KG1 (cell line): Measurements from ENCODE around the gene USH1C.

ENCODE experiments used
- DNase-seq: peaks from one replicate; lab custom pipeline; 2025; lab: John Stamatoyannopoulos, UW

USH1C gene

GRCh38 chr11:17544181-17544622, at the start of gene USH1C:
Gene USH1C, minus strand, starts transcription at chr11:17544416. Its CDS starts 109 bp downstream, at chr11:17544307.
- no peak for DNase-seq

- DNase-seq = no peak
These were observed 49.4 kb upstream of the USH1C start for GRCh38 chr11:17593466-17594245.

DNA sequence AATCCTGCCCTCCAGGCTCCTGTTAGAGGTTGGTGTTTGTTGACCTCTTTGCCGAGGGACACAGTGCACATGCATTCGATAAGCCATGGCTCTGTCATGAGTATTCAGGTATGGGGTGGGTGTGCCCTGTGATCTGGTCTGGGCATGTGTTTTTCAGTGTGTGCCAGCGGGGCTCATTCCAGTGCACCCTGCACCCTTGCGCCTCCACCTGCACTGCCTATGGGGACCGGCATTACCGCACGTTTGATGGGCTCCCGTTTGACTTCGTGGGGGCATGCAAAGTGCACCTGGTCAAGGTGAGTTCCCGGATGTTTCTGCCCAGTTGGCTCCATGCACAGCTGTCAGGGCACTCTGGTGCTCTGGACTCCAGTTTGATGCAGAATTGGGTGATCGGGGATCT, 47.1 kb upstream of the USH1C start:
- DNase-seq = no peak

GRCh38 chr11:17590463-17590862, 46.2 kb upstream of the USH1C start:
- DNase-seq = no peak

- no peak for DNase-seq
These were observed 44.5 kb upstream of the USH1C start for GRCh38 chr11:17588721-17589120.

DNA sequence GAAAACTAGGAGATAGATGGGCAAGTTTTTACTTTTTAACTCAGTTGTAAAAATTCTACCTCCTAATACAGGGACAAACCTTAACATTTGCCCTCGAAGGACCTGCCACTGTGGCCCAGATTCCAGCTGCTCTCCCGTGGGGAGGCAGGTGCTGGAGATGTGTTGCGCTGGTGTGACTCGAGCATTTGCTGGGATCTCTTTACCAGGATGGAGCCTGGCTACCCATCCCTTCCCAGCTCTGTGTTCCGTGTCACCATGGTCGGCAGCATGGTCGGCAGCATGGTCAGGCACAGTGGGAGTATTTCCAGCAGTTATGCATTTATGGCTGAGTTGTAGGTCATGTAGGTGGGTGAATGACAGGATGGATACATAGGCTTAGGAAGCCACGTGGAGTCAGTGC, 44.0 kb upstream of the USH1C start:
- DNase-seq = no peak

DNA sequence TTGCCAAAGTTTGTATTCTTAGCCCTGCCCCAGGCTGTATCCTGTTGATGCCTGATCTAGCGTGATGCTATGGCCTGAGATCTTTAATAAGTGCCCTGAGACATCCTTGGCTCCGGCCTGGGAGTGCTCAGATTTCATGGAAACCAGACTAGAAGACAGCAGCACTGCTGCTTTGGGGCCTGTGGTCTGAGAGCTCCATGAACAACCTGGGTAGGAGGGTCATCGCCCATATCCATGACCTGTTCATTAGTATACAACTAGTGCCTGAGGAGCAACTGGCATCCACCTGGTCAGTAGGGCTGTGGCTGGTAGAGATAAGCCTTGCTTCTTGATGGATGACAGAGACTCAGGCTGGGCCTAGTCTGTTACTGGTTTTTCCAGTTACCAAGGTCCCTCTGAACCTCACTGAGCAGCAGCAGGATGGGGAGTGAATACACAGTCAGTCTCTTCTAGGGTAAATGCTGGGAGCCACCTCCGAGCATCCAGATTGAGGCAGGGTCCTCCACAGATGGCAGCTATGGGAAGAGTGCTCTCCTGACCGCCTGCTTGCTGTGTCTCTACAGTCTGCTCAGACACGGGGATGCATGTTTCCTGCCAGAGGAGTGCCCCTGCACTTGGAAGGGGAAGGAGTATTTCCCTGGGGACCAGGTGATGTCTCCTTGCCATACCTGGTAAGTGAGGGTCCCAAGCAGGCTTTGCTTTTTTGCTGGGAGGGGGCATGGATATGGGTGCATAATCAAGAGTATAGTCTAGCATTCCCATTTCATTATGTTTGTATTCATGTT, 41.9 kb upstream of the USH1C start:
- DNase-seq = no peak

- DNase-seq = no peak
These were observed 37.5 kb upstream of the USH1C start for GRCh38 chr11:17581732-17582053.

- no peak for DNase-seq
These were observed 37.0 kb upstream of the USH1C start for GRCh38 chr11:17581036-17581731.

DNA sequence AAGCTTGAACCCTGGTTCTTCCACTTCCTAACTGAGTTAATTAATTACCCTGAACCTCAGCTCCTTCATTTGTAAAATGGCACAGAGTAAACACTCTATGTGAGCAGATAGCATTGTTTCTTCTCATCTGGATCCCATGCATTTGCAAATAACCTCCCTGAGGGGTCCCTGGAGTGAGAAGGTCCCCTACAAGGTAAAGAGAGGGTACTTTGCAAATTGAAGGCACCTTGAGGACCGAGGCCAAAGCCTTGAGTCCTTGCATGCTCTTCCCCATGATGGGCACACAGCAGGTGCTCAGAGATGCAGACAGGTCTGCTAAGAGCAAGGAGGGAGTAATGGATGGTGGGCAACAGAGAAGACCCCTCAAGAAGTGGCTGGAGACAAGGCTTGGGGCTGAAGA, 36.1 kb upstream of the USH1C start:
- no peak for DNase-seq

DNA sequence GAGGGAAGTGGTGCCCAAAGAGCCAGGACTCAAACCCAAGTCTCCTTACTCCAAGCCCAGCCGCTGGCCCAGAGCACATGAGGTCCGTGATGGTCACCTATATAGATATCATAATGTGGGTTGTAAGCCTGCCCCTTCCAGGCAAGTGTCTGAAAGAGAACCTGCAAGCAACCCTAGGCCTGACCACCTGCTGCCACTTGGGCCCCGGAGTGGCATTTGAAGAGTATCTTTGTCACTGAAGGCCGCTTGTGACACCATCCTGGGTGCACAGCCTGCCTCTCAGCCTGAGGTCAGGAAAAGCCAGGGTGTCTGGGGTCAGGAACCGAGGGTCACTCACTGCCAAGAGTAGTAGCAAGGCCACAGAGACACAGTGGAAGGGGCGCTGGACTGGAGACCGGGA, 35.2 kb upstream of the USH1C start:
- no peak for DNase-seq

DNA sequence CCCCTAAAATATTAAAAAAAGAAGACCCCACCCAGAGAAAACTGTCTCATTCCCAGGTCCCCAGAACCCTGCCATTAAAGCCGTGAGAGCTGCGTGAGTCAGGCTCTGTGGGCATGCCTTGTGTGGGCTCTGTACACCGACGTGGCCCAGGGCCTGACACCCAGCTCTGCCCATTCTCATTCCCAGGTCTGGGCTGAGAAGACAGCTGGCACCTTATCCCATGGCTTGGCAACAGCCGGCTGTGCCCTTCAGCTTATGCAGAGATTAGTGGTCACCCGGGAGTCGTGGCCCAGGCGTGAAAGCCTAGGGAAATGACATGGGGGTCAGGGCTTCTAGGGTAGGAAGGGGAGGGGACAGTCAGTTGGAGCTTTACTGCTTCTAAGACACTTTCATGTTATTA, 34.7 kb upstream of the USH1C start:
- no peak for DNase-seq

DNA sequence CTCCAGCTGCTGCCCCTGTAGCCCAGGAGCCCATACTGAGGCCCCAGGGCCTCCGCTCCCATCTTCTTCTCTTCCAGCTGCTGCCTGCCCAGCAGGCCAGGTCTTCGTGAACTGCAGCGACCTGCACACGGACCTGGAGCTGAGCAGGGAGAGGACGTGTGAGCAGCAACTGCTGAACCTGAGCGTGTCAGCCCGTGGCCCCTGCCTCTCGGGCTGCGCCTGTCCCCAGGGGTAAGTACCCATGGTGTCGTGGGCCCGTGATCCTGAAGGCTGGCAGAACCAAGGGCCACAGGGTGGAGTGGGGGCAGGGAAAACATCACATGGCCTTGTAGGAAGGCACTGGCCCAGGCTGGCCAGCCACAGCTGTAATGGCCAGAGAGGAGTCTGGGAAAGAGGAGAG, 34.1 kb upstream of the USH1C start:
- DNase-seq = no peak

DNA sequence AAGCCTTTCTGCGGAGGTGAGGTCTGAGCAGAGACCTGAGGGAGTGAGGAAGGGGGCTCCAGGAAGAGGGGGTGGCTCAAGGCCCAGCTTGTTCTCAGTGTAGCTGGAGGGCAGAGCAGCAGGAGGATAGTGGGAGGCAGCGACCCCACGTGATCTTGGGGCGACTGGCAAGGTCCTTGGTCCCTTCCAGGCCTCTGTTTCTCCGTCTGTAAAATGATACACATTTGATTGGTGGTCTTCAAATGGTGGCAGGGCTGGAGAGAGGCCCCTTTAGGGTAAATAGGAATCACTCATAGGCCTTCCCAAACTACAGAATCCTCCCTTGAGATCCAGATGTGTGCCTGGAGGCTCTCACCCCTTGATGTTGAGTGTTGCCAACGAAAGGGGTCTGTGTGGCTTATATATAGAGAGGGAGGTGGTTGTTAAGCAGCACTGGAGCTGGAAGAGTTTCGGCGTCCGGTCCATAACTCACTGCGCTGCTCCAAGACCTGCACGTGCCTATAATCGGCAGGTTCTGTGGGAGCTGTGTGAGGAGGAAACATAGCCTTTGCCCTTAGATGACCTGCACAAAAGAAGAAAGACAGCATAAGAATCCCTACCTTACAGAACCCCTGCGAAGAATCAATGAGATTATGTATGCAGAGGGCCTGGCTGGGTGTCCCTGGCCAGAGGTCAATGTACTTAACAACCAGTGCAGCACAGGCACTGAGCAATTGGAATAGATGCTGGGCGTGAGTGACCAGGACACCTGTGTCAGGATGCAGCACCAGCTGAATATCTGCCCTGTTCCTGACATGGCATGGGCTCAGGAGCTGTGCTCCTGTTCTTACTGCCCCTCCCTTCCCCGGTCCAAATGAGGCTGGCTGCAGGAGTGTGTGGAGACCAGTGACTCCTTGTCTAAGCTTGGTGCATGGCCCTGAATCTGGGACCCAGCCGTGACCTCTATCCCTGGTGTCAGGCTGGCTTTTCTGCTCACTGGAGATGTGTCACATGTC, 31.5 kb upstream of the USH1C start:
- DNase-seq = no peak

DNA sequence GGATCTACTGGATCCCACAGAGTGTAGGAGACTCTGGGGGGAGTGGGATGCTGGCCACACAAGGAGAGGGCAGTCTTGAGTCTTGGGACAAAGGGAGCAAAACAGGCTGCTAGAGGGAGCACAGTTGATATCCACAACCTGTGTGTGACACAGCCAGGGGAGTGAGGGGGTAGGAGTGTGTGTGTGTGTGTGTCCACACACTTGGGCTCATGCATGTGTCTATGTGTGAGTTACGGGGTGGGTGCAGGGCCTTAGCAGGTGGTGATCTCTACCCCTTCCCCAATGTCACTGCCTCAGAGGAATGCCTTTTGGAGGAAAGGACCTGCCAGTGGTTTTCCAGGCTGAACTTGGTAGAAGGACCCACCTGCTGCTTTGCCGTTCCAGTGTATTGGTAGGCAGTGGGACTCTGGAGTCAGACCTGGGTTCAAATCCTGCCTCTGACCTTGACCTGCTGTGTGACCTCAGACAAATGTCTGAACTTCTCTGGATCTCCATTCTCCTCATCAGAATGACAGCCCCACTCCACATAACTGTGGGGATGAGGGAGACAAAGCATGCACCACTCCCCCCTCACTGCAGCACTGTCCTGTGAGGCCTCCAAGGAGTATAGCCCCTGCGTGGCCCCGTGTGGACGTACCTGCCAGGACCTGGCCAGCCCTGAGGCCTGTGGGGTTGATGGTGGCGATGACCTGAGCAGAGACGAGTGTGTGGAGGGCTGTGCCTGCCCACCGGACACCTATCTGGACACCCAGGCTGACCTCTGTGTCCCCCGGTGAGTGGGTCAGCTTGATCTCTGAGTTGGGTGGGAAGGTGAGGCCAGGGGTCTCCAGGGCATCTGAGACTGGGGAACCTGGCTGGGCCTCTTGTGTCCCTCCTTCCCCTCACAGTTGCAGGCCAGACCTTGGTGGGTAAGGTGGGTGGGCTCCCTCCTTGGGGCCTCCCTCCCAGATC, 30.2 kb upstream of the USH1C start:
- DNase-seq = no peak

DNA sequence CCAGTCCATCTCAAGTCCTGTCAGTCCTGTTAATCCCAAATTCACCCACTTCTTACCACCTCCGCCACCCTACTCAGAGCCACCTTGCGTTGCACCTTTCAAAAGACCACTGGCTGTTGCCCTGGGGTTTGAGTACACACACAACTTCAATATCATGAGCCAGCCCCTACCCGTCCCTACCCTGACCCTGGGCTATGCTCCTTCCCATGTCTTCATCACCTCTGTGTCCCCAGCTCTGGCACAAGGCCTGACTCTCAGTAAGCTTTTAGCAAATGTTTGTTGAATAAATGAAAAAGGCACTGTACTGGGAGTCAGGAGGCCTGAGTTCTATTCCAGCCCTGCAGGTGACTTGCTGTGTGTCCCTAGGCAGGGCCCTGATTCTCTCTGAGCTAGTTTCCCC, 29.3 kb upstream of the USH1C start:
- DNase-seq = no peak

DNA sequence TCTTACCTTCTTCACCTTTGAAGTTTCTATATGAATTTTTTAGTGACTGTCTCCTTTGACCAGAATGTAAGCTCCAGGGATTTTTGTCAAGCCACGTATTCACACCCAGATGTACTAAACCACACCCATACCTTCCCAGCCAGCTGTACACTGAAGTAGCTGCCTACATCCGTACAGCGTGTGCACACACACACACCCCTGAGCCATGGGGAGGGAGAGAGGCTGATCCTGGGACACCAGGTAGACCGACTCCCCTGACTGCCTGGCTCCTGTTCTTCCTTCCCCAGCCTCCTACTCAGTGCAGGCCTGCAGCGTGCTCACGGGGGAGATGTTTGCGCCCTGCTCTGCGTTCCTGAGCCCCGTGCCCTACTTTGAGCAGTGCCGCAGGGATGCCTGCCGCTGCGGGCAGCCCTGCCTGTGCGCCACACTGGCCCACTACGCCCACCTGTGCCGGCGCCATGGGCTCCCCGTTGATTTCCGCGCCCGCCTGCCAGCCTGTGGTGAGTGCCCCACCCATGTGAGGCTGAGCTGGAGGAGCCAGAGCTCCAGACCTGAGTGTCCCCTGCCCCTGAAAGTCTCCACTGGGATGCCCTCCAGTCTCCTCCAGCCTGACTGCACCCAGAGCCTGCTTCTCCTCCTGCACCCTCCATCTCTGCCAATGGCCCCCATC, 28.7 kb upstream of the USH1C start:
- DNase-seq = no peak

DNA sequence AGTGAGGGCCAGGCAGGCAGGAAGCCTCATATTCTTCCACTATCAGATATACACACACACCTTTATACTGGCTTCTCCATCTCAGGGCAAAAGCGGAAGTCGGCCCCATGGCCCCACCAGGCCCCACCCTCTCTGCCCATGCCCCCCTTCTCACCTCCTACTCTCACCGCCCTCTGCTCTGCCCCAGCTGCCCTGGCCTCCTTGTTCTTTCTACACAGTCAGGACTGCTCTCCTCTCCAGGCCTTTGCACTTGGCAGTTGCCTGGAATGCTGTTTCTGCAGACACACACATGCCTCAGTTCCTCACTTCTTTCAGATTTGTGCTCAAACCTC, 28.1 kb upstream of the USH1C start:
- no peak for DNase-seq

DNA sequence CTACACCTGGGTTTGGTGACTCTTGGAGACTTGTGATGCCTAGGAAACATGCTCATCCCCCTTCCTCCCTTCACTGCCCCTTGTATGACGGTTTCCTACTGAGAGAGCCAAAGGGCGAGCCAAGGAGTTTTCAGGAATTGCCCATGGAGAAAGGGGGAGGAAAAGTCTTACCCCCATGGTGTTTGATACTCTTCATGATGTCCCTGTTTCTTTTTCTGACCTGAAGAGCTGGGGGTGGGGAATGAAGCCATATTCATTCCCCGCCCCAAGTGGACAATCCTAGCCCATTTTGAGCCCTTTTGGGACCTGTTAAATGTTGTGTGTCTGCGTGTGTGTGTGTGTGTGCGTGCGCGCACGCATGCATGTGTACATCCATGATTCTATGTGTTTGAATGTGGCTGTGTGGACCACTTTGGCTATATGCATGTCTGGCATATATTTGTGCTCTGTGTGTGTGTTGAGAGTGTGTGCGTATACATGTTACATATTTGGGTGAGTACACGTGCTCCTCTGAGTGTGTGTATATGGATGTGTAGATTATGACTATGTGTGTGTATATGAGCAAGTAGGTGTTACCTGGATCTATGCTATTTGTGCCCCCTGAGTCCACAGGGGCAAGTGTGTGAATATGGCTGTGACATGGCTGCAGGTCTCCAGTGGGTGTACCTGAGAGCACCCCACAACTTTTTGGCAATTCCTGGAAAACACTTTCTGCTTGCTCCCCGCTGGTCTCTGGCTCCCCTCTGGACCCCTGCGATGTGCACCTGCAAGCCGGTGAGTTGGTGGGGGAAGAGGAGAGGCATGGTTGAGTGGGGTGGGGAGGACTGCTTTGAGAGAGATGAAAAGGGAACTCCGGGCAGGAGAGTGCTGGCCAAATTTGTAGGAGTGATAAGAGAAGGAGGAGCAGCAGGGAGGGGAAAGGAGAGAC, 27.5 kb upstream of the USH1C start:
- no peak for DNase-seq
